HUES6 (cell line): ENCODE measurements around the gene C15orf62.

ENCODE experiments used
- H3K27ac ChIP-seq: 2 replicates; pipeline ENCODE4 v1.7.0; 2013; ENCODE audit warnings: low read depth, mild to moderate bottlenecking, low read length, inconsistent platforms
- H3K27me3 ChIP-seq: 2 replicates; pipeline ENCODE4 v1.6.1; 2013; ENCODE audit warnings: low read length; ENCODE audit not compliant: control insufficient read depth, insufficient read depth
- H3K36me3 ChIP-seq: 2 replicates; pipeline ENCODE4 v1.6.1; 2013; ENCODE audit warnings: low read length; ENCODE audit not compliant: control insufficient read depth, insufficient read depth
- H3K4me1 ChIP-seq: 2 replicates; pipeline ENCODE4 v1.6.1; 2013; ENCODE audit warnings: low read length; ENCODE audit not compliant: control insufficient read depth, insufficient read depth
- H3K4me3 ChIP-seq: 2 replicates; pipeline ENCODE4 v1.5.1; 2013; ENCODE audit warnings: low read depth, low read length
- H3K9ac ChIP-seq: one replicate; pipeline ENCODE4 v1.6.1; 2013; ENCODE audit warnings: mild to moderate bottlenecking, low read length
- H3K9me3 ChIP-seq: 2 replicates; pipeline ENCODE4 v1.6.1; 2013; ENCODE audit warnings: low read depth, low read length; ENCODE audit not compliant: control insufficient read depth, insufficient read depth

The C15orf62 gene

GRCh38 chr15:40803688-40804087 is 33.9 kb downstream of the C15orf62 start:
- 0 out of 2 replicates have a peak, but pooled peaks cover 3% of the 10 kb centered on the region for H3K36me3 ChIP-seq
- no peaks in the 10 kb centered on the region for H3K27me3 ChIP-seq
- no peak overlapping the region for H3K9ac ChIP-seq
- H3K9me3 ChIP-seq: no peaks in the 10 kb centered on the region
- no peak overlapping the region for H3K4me3 ChIP-seq
- peaks cover 19% of the 10 kb centered on the region for H3K4me1 ChIP-seq
- H3K27ac ChIP-seq: no peak overlapping the region

- Histone ChIP-seq H3K4me3 (peak overlapping the region; percentile 99), H3K4me1 (peaks cover 8% of the 10 kb centered on the region; the same call in 1 of the 2 replicates), H3K27me3 (no peaks in the 10 kb centered on the region), H3K27ac (no peak overlapping the region), H3K9ac (peak overlapping the region; percentile 85), H3K9me3 (no peaks in the 10 kb centered on the region), H3K36me3 (peaks cover 17% of the 10 kb centered on the region)
Measured at GRCh38 chr15:40806672-40807027, 36.9 kb downstream of the C15orf62 start.

- no peaks in the 10 kb centered on the region for H3K27me3 ChIP-seq
- H3K9ac ChIP-seq: peak within 1 kb of the TSS; percentile 85
- H3K4me1 ChIP-seq: peaks cover 8% of the 10 kb centered on the region; the same call in 1 of the 2 replicates
- H3K27ac ChIP-seq: peak within 1 kb of the TSS; percentile 35; the same call in 1 of the 2 replicates
- H3K9me3 ChIP-seq: no peaks in the 10 kb centered on the region
- peak within 1 kb of the TSS; percentile 99 for H3K4me3 ChIP-seq
- H3K36me3 ChIP-seq: peaks cover 17% of the 10 kb centered on the region
Measured at GRCh38 chr15:40807028-40807887, 37.5 kb downstream of the C15orf62 start, which contains the start of the genes DNAJC17 and ZFYVE19. Gene DNAJC17 (minus strand): TSS chr15:40807473. CDS start chr15:40807446, 27 bp downstream. Gene ZFYVE19 (plus strand): TSS chr15:40807089. CDS start chr15:40807590, 501 bp downstream.

- no peak overlapping the region for H3K27ac ChIP-seq
- peak overlapping the region; percentile 99 for H3K4me3 ChIP-seq
- H3K27me3 ChIP-seq: no peaks in the 10 kb centered on the region
- peaks cover 17% of the 10 kb centered on the region for H3K36me3 ChIP-seq
- H3K9me3 ChIP-seq: no peaks in the 10 kb centered on the region
- H3K4me1 ChIP-seq: peaks cover 8% of the 10 kb centered on the region; the same call in 1 of the 2 replicates
- peak overlapping the region; percentile 52 for H3K9ac ChIP-seq
Measured at GRCh38 chr15:40807888-40808461, 38.2 kb downstream of the C15orf62 start.

GRCh38 chr15:40808861-40809450 is 39.2 kb downstream of the C15orf62 start:
- H3K4me1 ChIP-seq: peaks cover 8% of the 10 kb centered on the region; the same call in 1 of the 2 replicates
- H3K4me3 ChIP-seq: no peak overlapping the region
- H3K9ac ChIP-seq: no peak overlapping the region
- no peak overlapping the region for H3K27ac ChIP-seq
- no peaks in the 10 kb centered on the region for H3K27me3 ChIP-seq
- peaks cover 19% of the 10 kb centered on the region for H3K36me3 ChIP-seq
- no peaks in the 10 kb centered on the region for H3K9me3 ChIP-seq

GRCh38 chr15:40812721-40813425 is 43.1 kb downstream of the C15orf62 start:
- Histone ChIP-seq H3K27ac (no peak overlapping the region), H3K9me3 (no peaks in the 10 kb centered on the region), H3K27me3 (no peaks in the 10 kb centered on the region), H3K9ac (no peak overlapping the region), H3K4me3 (no peak overlapping the region), H3K4me1 (peaks cover 3% of the 10 kb centered on the region; the same call in 1 of the 2 replicates), H3K36me3 (peaks cover 26% of the 10 kb centered on the region)

GRCh38 chr15:40815042-40815698 is 45.4 kb downstream of the C15orf62 start:
- Histone ChIP-seq H3K27ac (no peak overlapping the region), H3K9ac (no peak overlapping the region), H3K27me3 (no peaks in the 10 kb centered on the region), H3K4me1 (no peaks in the 10 kb centered on the region), H3K4me3 (no peak overlapping the region), H3K36me3 (peaks cover 24% of the 10 kb centered on the region), H3K9me3 (no peaks in the 10 kb centered on the region)

GRCh38 chr15:40819048-40819447 is 49.3 kb downstream of the C15orf62 start:
- Histone ChIP-seq H3K4me1 (no peaks in the 10 kb centered on the region), H3K27me3 (no peaks in the 10 kb centered on the region), H3K27ac (no peak overlapping the region), H3K36me3 (peaks cover 6% of the 10 kb centered on the region), H3K4me3 (no peak overlapping the region), H3K9ac (no peak overlapping the region), H3K9me3 (no peaks in the 10 kb centered on the region)

GRCh38 chr15:40821195-40821594 is 51.4 kb downstream of the C15orf62 start:
- Histone ChIP-seq H3K4me3 (no peak overlapping the region), H3K9ac (no peak overlapping the region)

More at GRCh38 chr15:40821195-40821594, 51.4 kb downstream of the C15orf62 start:
- Histone ChIP-seq H3K27me3 (no peaks in the 10 kb centered on the region), H3K4me1 (no peaks in the 10 kb centered on the region), H3K9me3 (no peaks in the 10 kb centered on the region), H3K27ac (no peak overlapping the region), H3K36me3 (no peaks in the 10 kb centered on the region)
